AG09309 (cell line): ENCODE data around the gene LENG8.

ENCODE experiments used
- DNase-seq: peaks from one replicate; pipeline ENCODE4 v3.0.0-alpha.2; 2010; ENCODE audit warnings: low read depth
- H3K4me3 ChIP-seq: 2 replicates; pipeline ENCODE4 v1.5.1; 2011; ENCODE audit warnings: mild to moderate bottlenecking, low read depth, low read length, moderate library complexity; ENCODE audit not compliant: control insufficient read depth
- CTCF ChIP-seq: IDR thresholded peaks from 2 replicates; pipeline ENCODE4 v1.5.1; 2011; ENCODE audit warnings: mild to moderate bottlenecking, low read depth, low read length, inconsistent platforms; ENCODE audit not compliant: insufficient read depth, control insufficient read depth; ENCODE audit errors: missing control alignments

Gene LENG8

DNA sequence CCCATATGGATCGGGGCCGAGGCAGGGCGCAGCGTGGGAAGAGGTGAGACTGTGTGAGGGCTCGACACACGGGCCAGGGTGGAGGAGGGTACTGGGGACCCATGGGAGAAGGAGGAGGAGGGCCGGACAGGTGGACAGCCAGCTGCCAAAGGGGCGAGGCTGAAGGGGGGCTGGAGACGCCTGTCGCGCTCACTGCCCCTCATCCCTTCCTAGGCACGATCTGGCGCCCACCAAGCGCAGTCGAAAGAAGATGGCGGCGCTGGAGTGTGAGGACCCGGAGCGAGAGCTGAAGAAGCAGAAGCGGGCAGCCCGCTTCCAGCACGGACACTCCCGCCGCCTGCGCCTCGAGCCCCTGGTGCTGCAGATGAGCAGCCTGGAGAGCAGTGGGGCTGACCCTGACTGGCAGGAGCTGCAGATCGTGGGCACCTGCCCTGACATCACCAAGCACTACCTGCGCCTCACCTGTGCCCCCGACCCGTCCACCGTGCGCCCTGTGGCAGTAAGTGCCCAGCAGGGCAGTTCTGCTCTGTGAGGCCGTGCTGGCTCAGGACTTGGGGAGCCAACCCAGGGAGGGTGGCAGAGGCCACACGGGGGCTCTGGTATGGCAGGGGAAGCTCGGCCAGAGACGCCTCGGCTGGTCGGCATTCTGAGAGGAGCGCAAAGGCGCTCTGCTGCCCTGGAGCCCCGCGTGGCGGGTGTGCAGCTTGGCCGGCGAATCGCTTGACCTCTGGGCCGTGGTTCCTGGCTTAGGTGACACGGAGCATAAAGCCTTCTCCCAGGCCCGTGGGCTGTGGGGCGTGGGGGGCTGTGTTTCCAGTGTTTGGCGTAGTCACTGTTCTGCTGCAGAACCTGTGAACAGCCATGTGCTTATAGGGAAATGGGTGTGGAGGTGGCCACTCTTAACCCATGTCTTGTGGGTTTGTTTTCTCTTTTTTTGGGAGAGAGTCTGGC is 7.7 kb downstream of the LENG8 start:
- no peak for TF ChIP-seq CTCF
- DNase-seq, result no peak

DNA sequence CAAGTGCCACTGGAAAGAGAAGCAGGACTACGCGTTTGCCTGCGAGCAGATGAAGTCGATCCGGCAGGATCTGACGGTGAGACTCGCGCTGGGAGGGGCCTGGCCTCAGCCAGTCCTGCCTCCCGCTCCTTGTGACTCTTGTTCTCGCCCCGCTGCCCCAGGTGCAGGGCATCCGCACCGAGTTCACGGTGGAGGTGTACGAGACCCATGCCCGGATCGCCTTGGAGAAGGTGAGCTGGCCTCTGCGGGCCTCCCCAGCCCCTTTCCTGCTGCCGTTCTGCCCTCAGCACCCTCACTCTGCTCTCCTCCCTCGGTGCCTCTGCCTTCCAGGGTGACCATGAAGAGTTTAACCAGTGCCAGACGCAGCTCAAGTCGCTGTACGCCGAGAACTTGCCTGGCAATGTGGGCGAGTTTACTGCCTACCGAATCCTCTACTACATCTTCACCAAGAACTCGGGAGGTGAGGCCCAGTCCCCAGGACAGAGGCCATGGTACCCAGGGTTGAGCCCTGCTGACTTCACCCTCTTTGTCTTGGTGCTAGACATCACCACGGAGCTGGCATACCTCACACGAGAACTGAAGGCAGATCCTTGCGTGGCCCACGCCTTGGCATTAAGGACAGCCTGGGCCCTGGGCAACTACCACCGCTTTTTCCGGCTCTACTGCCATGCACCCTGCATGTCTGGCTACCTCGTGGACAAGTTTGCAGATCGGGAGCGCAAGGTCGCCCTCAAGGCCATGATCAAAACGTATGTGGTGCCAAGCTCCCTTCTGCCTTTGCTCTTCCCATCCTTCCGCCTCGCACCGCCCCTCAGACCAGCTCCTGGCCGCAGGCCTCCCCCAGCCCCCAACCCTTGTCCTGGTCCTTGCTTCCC is 9.0 kb downstream of the LENG8 start:
- no peak for TF ChIP-seq CTCF
- no peak for DNase-seq
- no peak overlapping the region for H3K4me3 ChIP-seq

More for the DNA sequence above, 7.7 kb downstream of the LENG8 start:
- H3K4me3 ChIP-seq, result no peak overlapping the region

DNA sequence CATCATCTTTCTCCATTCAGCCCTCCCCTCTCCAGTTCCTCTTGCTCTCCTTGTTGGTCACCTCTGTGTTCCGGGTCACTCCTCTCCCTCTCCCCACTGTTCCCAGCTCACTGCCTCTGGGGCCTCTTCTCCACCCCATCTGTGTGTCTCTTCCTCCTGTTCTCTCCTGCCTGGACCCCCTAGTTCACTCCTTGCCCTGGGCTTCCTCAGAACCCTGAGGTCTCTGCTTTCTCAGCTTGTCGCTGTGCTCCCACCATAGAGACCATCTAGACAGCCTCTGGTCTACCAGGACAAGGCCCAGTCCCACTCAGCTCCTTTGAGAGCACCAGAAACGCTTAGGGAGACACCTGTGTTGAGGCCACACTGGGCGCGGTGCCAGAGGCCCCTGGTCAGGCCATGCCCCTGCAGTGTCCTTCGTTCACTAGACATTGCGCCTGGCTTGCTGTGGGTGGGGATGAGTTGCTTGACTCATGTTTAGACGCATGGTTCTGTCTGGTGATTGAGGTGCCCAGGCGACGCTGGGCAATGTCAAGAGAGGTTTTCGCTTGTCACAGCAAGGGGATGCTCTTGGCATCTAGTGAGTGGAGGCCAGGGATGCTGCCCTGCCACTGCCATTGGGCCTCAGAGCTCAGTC is 9.8 kb downstream of the LENG8 start:
- no peak for TF ChIP-seq CTCF
- no peak for DNase-seq
- no peak overlapping the region for H3K4me3 ChIP-seq

GRCh38 chr19:54459282-54460229 is 10.6 kb downstream of the LENG8 start:
- no peak for DNase-seq
- TF ChIP-seq CTCF, result no peak
- H3K4me3 ChIP-seq, result no peak overlapping the region

GRCh38 chr19:54460230-54461005 is 11.4 kb downstream of the LENG8 start:
- H3K4me3 ChIP-seq, result no peak overlapping the region
- no peak for DNase-seq
- no peak for TF ChIP-seq CTCF
